ENCODE results near the gene CDH4.
"Not testable (repeated sequence)": the region's sequence is repeated elsewhere in the genome, so short reads cannot be mapped to it uniquely, and the experiment has no call there.

DNA sequence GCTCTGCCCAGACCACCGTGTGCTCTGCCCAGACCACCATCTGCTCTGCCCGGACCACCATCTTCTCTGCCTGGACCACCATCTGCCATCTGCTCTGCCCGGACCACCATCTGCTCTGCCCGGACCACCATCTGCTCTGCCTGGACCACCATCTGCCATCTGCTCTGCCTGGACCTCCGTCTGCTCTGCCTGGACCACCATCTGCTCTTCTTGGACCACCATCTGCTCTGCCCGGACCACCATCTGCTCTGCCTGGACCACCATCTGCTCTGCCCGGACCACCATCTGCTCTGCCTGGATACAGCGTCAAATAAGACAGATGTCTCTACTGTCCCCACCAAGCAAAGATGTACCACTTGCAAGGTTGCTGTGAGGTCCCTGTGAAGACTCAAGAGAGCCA is 154.7 kb downstream of the CDH4 start:
- TF ChIP-seq, protein P1, sequence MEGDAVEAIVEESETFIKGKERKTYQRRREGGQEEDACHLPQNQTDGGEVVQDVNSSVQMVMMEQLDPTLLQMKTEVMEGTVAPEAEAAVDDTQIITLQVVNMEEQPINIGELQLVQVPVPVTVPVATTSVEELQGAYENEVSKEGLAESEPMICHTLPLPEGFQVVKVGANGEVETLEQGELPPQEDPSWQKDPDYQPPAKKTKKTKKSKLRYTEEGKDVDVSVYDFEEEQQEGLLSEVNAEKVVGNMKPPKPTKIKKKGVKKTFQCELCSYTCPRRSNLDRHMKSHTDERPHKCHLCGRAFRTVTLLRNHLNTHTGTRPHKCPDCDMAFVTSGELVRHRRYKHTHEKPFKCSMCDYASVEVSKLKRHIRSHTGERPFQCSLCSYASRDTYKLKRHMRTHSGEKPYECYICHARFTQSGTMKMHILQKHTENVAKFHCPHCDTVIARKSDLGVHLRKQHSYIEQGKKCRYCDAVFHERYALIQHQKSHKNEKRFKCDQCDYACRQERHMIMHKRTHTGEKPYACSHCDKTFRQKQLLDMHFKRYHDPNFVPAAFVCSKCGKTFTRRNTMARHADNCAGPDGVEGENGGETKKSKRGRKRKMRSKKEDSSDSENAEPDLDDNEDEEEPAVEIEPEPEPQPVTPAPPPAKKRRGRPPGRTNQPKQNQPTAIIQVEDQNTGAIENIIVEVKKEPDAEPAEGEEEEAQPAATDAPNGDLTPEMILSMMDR (IDR thresholded peaks at IDR 0.05): not testable (repeated sequence)
- not testable (repeated sequence) for TF ChIP-seq ZFX (IDR thresholded peaks at IDR 0.05; ENCODE audit: borderline replicate concordance)
